ENCODE data around the gene TRAPPC14.

TRAPPC14 gene

GRCh38 chr7:100170101-100170897 is 11.8 kb upstream of the TRAPPC14 start:
- DNase-seq (ENCODE audit: low spot score), result peak; percentile 15
- TF ChIP-seq, protein P1, sequence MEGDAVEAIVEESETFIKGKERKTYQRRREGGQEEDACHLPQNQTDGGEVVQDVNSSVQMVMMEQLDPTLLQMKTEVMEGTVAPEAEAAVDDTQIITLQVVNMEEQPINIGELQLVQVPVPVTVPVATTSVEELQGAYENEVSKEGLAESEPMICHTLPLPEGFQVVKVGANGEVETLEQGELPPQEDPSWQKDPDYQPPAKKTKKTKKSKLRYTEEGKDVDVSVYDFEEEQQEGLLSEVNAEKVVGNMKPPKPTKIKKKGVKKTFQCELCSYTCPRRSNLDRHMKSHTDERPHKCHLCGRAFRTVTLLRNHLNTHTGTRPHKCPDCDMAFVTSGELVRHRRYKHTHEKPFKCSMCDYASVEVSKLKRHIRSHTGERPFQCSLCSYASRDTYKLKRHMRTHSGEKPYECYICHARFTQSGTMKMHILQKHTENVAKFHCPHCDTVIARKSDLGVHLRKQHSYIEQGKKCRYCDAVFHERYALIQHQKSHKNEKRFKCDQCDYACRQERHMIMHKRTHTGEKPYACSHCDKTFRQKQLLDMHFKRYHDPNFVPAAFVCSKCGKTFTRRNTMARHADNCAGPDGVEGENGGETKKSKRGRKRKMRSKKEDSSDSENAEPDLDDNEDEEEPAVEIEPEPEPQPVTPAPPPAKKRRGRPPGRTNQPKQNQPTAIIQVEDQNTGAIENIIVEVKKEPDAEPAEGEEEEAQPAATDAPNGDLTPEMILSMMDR (IDR thresholded peaks at IDR 0.05; ENCODE audit: extremely low read depth, insufficient read depth, missing control alignments), result no peak
- in situ Hi-C loops (cut with MboI; ENCODE audit: low pct_unique_long_range_greater_than_20kb, low sequenced_read_pairs, unreplicated experiment), result no loop called here

DNA sequence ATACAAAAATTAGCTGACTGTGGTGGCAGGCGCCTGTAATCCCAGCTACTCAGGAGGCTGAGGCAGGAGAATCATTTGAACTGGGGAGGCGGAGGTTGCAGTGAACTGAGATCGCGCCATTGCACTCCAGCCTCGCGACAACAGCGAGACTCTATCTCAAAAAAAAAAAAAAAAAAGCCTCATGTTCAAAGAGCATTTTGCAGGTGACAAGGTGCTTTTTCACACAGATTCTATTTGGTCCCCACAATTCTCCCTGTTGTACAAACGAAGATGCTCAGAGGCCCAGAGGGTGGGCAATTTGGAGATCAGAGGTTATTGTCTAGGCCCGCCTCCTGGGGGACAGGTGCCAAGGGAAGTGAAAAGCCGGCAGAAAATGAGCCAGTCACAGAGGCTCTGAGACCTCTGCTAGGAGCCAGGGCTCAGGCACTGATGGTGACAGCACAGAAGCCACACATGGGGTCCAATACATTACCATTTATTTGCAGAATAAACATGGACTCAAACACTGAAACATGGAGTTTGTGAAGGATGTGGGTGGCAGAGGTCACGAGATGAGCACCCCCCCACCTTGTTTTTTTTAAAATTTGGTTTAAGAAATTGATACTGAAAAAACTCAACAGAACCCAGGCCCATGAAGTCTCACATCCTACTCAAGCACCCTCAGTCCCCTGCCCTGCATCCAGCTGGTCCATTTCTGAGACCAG is 10.8 kb upstream of the TRAPPC14 start:
- TF ChIP-seq, protein P1 (IDR thresholded peaks at IDR 0.05; ENCODE audit: extremely low read depth, insufficient read depth, missing control alignments), result no peak
- peak; percentile 40 for DNase-seq (ENCODE audit: low spot score)
- in situ Hi-C loops (cut with MboI; ENCODE audit: low pct_unique_long_range_greater_than_20kb, low sequenced_read_pairs, unreplicated experiment), result no loop called here

DNA sequence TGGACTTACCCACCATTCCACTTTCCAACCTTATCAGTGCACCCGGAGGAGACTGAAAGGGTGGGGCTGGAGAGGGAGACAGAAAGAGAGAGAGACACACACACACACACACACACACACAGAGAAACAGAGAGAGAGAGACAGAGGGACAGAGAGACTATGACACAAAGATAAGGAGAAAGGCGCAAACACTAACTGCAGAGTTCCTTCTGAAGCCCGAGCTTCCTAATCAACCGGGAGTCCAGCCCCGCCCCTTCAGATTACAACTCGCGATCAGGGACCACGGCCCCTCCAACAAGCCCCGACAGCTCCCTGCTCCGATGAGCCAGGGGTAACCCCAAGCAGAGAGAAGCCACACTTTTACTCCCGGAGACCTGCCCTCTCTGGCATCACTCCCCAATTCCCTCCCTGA is 9.4 kb upstream of the TRAPPC14 start:
- peak; percentile 27 for DNase-seq (ENCODE audit: low spot score)
- TF ChIP-seq, protein P1 (IDR thresholded peaks at IDR 0.05; ENCODE audit: extremely low read depth, insufficient read depth, missing control alignments), result no peak
- in situ Hi-C loops (cut with MboI; ENCODE audit: low pct_unique_long_range_greater_than_20kb, low sequenced_read_pairs, unreplicated experiment), result no loop called here

GRCh38 chr7:100166970-100167911 is 8.7 kb upstream of the TRAPPC14 start:
- TF ChIP-seq, protein P1 (IDR thresholded peaks at IDR 0.05; ENCODE audit: extremely low read depth, insufficient read depth, missing control alignments), result no peak
- DNase-seq (ENCODE audit: low spot score), result peak; percentile 34
- in situ Hi-C loops (cut with MboI; ENCODE audit: low pct_unique_long_range_greater_than_20kb, low sequenced_read_pairs, unreplicated experiment), result no loop called here

DNA sequence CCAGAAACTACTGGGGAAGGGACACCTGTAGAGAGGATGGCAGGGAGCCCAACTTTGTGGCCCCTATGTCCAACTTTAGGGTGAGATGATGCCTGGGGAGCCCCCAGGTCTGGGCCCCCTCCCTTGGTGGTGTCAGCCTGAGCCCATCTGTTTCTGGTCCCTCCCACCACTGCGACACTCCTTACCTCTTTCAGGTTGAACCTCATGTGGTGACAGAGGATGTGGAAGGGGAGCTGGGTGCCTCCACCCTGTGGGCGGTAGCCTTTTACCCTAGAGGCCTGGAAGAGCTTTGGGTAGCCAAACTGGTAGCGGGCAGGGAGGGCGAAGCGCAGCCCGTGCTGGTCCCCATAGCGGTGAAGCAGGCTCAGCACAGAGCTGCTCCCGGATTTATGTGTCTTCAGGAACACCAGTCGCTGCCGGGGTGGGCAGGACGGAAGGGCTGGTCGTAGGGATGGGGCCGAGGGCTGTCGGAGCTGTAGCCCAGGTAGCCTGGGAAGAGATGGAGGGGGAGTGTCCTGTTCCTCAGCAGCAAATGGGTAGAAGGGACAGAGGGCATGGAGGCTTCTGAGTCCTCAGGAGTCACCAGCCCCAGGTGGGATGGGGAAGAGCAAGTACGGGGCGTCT is 7.9 kb upstream of the TRAPPC14 start:
- peak; percentile 12 for DNase-seq (ENCODE audit: low spot score)
- in situ Hi-C loops (cut with MboI; ENCODE audit: low pct_unique_long_range_greater_than_20kb, low sequenced_read_pairs, unreplicated experiment), result no loop called here
- TF ChIP-seq, protein P1 (IDR thresholded peaks at IDR 0.05; ENCODE audit: extremely low read depth, insufficient read depth, missing control alignments), result no peak

DNA sequence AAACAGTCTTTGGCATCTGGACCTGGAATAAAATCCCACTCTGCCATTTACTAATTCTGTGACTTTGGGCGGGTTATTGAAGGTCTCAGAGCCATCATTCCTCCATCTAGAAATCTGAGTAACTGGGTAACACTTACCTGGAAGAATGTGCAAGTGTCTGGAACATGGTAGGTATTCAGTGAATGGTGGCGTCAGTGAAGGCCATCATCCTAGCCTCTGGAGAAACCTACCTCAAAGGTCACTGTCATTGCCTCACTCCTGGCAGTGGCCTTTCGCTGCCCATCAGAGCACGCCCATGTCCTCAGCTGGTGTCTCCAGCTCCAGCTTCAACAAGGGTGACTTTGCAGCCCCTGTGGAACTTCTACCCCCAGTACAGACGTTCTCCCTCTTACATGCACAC is 5.3 kb upstream of the TRAPPC14 start:
- in situ Hi-C loops (cut with MboI; ENCODE audit: low pct_unique_long_range_greater_than_20kb, low sequenced_read_pairs, unreplicated experiment), result no loop called here
- DNase-seq (ENCODE audit: low spot score), result no peak
- TF ChIP-seq, protein P1 (IDR thresholded peaks at IDR 0.05; ENCODE audit: extremely low read depth, insufficient read depth, missing control alignments), result no peak
